CD1c-positive myeloid dendritic cell (primary cell): Measurements from ENCODE around the gene CCNF.

Experiments
- DNase-seq: peaks from one replicate; pipeline ENCODE4 v3.0.0-alpha.2; 2016; ENCODE audit errors: extremely low spot score

Gene CCNF

DNA sequence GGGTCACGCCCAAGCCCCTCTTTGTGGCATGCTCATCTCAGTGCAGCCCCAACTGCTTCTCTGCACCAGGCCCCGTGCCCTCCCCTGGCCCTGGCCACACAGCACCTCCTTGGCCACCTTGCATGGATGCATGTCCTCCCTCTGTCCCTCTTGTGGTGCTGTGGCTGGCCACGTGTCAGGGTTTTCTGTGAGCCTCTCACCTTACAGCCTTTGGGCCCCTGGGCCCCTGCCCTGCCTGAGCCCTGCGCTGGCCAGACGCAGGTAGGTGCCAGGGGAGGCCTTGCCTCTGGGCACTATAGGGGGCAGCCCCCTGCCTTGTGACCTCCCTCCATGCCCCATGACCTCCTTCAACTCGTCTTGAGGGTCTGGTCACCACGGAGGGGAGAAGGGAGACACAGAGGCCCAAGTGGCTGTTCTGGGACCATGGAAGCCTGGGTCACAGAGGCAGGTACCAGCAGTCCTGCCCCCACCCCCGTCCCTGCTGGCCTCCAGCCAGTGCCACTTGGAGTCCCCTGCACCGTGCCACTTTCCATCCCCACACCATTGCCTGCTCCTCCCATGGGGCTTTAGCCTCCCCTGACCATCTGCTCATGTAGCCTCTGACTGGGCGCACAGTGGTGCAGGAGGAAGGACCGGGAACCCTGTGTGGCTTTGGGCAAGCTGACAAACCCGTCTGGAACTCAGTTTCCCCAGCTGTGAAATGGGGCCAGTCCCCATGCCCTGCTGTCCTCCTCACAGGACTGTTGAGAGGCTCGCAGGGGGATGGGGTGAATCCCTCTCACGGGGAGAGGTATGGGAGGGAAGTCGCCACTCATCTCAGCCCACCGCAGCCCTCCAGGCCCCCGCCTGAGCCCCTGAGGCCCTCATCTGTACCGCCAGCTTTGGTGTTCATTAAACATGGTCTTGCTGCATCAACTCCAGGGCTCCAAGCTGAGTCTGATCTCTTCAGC, 73.0 kb downstream of the CCNF start:
- DNase-seq, result no peak

DNA sequence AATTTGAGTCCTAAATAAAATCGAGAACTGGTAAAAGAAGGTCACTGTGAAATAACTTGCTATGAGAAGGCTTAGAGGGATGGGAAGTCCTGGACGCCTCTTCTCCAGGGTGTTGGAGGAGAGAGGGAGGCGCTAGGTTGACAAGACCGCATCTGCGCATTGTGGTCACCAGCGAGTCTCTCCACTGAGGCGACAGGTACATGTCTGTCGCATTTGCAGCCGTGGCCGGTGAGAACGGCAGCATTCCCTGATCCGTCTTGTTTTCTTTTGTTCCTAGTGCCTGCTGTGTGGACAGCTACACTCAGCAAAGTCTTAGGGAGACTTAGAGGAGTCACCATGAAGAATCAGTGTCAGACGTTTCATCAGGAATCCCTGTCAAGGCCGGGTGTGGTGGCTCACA, 76.4 kb downstream of the CCNF start:
- DNase-seq, result no peak

DNA sequence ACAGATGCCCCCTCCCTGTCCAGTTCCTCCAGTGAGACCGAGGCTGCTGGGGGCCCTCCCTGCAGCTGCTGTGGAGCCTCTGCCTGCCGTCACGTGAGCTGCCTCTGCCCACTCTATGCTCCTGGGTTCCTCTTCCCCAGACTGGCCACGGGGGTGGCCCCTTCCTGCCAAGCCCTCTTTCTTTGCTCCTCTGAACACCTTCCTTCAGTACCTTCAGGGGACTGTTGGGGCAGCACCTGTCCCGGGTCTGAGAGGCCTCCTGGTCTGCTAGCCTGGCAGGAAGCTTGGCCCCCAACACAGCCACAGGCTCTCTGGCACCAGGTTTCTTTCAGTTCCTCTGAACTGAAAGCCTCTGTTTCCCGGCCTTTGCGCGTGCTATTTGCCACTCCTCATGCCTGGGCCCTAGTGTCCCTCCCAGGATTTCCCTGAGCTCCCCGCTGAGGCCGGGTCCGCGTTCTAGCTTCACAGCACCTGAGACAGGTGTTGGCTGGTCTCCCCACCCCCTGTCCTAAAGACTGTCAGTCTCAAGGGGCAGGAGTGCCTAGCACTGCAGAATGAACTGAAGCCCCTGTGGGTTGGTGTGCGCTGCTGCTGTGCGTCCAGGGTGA, 77.9 kb downstream of the CCNF start:
- DNase-seq, result peak; percentile 83

DNA sequence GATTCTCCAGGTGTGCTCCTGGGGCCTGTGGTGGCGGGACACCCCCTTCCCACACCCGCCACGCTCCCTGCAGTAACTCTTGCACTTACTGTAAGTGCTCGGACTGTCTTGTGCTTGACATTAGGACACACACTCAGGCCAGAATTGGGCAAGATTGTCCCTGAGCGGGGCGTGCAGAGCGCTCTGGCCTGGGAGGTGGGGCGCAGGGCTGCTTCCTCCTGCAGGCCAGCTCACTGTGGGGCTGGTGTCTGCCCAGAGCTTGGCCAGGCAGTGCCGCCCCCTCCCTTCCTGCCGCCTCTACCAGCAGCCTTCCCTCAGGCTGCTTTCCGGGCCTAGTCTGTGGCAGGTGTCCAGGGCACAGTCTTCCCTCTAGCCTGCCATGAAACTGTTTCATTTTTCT, 78.4 kb downstream of the CCNF start:
- DNase-seq, result peak; percentile 90
